HG03558 (cell line): ENCODE data around the gene C1QTNF5.

Source experiments
- ATAC-seq: cut with Tn5 transposase; IDR thresholded peaks from one replicate; pipeline ENCODE4 v1.9.1; 2021; ENCODE audit warnings: moderate number of reproducible peaks; ENCODE audit not compliant: unreplicated experiment; ENCODE audit errors: extremely low read depth

C1QTNF5 gene

GRCh38 chr11:119338965-119339588 lies 1.6 kb downstream of the C1QTNF5 start:
- no peak for ATAC-seq

GRCh38 chr11:119338318-119338890 lies 2.3 kb downstream of the C1QTNF5 start:
- ATAC-seq, result no peak

GRCh38 chr11:119337581-119338317 lies 2.9 kb downstream of the C1QTNF5 start:
- no peak for ATAC-seq

GRCh38 chr11:119336744-119337469 lies 3.8 kb downstream of the C1QTNF5 start:
- no peak for ATAC-seq

- no peak for ATAC-seq
These were observed 4.8 kb downstream of the C1QTNF5 start for GRCh38 chr11:119335655-119336543.

- no peak for ATAC-seq
These were observed 5.5 kb downstream of the C1QTNF5 start for GRCh38 chr11:119335091-119335654.

GRCh38 chr11:119334174-119334930 lies 6.3 kb downstream of the C1QTNF5 start, which contains the start of gene RNF26:
RNF26 (plus strand) TSS chr11:119334527; CDS start chr11:119335123, 596 bp downstream.
- ATAC-seq, result peak; percentile 84

- ATAC-seq, result no peak
These were observed 8.4 kb downstream of the C1QTNF5 start for GRCh38 chr11:119332111-119332765.

GRCh38 chr11:119330237-119330636 lies 10.4 kb downstream of the C1QTNF5 start:
- ATAC-seq, result no peak

GRCh38 chr11:119329320-119329719 lies 11.4 kb downstream of the C1QTNF5 start:
- ATAC-seq, result no peak

- ATAC-seq, result no peak
These were observed 16.5 kb downstream of the C1QTNF5 start for GRCh38 chr11:119324189-119324588.

- no peak for ATAC-seq
These were observed 17.1 kb downstream of the C1QTNF5 start for GRCh38 chr11:119323532-119324033.

- no peak for ATAC-seq
These were observed 17.7 kb downstream of the C1QTNF5 start for GRCh38 chr11:119322921-119323531.

GRCh38 chr11:119322360-119322739 lies 18.3 kb downstream of the C1QTNF5 start:
- no peak for ATAC-seq

- no peak for ATAC-seq
These were observed 19.7 kb downstream of the C1QTNF5 start for GRCh38 chr11:119320776-119321524.

GRCh38 chr11:119320240-119320775 lies 20.4 kb downstream of the C1QTNF5 start:
- no peak for ATAC-seq
